ENCODE data around the gene DERA. TPM values are rescaled to one million over a fixed set of nuclear protein-coding genes. Genes with fewer than 3 reads are reported as not detected.
A peak's percentile ranks its signal among the peaks of the same experiment; 100 is the strongest.

The DERA gene
- total and polyA plus RNA-seq, 2 of the 13 experiments (the other 11 are each of a cell fraction or from before 2014, with no cell fraction given) = 24.0 to 51.3 TPM

GRCh38 chr12:15910864-15911721 lies at the start of gene DERA (continued):
- TF ChIP-seq THYN1 (CRISPR knock-in tag; IDR thresholded peaks at IDR 0.05; ENCODE audit: borderline replicate concordance, low read depth) (no peak), NRL (CRISPR knock-in tag; IDR thresholded peaks at IDR 0.05; ENCODE audit: borderline replicate concordance) (peak; percentile 88), USF2 (IDR thresholded peaks at IDR 0.05; ENCODE audit: low read depth, low read length) (no peak), USF2 (CRISPR knock-in tag; IDR thresholded peaks at IDR 0.05; ENCODE audit: borderline replicate concordance) (no peak), HMGXB3 (CRISPR knock-in tag; IDR thresholded peaks at IDR 0.05; ENCODE audit: borderline replicate concordance) (0 out of 2 replicates have a peak, but pooled peaks have one; percentile 17), ZFP62 (CRISPR knock-in tag; IDR thresholded peaks at IDR 0.05) (no peak), SAFB2 (CRISPR knock-in tag; IDR thresholded peaks at IDR 0.05; ENCODE audit: borderline replicate concordance, low read depth) (no peak), BCL3 (CRISPR knock-in tag; IDR thresholded peaks at IDR 0.05) (no peak), ZSCAN5A (CRISPR knock-in tag; IDR thresholded peaks at IDR 0.05; ENCODE audit: borderline replicate concordance) (no peak), UBTF (CRISPR knock-in tag; IDR thresholded peaks at IDR 0.05) (peak; percentile 88; the same call in 1 of the 2 replicates), PRPF4 (IDR thresholded peaks at IDR 0.05; ENCODE audit: low read depth, low read length, poor library complexity, severe bottlenecking) (peak; percentile 68), ZNF598 (CRISPR knock-in tag; IDR thresholded peaks at IDR 0.05; ENCODE audit: borderline replicate concordance) (no peak), ZNF660 (CRISPR knock-in tag; IDR thresholded peaks at IDR 0.05; ENCODE audit: borderline replicate concordance, low read depth) (no peak)

All from HepG2 (cell line).